GM21515 (cell line): ENCODE data around the gene PKLR.
A peak's percentile ranks its signal among the peaks of the same experiment; 100 is the strongest.
"Not testable (repeated sequence)": the region's sequence is repeated elsewhere in the genome, so short reads cannot be mapped to it uniquely, and the experiment has no call there.

ENCODE experiments used
- ATAC-seq: cut with Tn5 transposase; IDR thresholded peaks from one replicate; pipeline ENCODE4 v1.9.1; 2021; ENCODE audit not compliant: unreplicated experiment

Gene PKLR

DNA sequence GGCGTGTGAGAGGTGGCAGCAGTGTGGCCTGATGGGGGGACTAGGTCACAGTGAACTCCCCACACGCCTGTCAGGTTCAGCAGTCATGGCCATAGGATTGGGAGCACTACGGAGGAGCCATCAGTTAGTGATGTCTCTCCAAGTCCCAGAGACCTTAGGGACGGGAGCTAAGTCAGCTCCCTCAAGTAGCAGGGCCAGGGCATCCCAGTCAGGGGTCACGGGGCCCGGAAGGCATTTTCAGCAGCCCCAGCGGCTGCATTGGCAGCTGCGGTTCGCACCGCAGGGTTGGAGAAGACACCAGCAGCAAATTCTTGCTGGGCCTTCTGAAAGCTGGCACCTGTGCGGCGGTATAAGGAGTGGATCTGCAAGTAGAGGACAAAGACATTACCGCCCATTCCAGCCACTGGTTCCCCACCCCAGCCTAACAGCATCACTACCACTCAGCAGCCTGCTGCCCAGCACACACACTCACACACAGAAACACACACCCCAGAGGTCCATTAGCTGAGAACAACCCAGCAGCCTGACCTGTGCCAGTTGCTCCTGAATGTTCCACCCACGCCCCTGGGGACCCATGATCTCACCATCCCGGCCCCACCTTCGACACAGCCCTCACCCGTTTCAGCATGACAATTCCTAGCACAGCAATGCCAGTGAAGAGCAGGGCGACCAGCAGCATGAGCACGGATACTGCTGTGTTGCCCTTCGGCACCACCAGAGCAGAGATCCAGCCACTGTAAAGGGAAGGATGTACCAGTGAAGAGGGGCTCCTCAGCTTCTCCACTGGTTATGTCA, 45.0 kb downstream of the PKLR start:
- ATAC-seq: no peak

- ATAC-seq: peak; percentile 41
Observed at GRCh38 chr1:155255243-155256007, 45.8 kb downstream of the PKLR start, which contains the start of gene ENTREP3. TSS of gene ENTREP3 (minus strand) at chr1:155255483. CDS start at chr1:155254877, 606 bp downstream.

- no peak for ATAC-seq
Observed at GRCh38 chr1:155254714-155255242, 46.5 kb downstream of the PKLR start.

GRCh38 chr1:155254228-155254713, 47.0 kb downstream of the PKLR start:
- no peak for ATAC-seq

DNA sequence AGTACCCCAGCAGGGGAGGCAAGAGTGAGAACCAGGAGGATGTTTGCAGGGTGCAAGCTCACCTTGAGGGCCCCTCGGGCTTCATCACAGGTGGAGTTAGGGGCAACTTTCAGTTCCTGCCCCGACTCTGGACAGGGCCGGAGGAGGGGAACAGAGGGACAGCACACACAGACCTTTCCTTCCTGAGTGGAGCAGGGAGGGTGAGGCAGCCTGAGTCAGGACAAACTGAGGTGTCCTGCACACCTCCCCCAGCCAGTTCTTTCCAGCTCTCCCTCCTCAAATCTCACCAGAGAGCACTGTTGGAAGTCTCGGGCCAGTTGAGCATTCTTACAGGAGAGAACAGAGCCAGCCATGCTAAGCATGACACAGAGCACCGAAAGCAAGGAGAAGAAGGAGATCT, 47.4 kb downstream of the PKLR start:
- no peak for ATAC-seq

DNA sequence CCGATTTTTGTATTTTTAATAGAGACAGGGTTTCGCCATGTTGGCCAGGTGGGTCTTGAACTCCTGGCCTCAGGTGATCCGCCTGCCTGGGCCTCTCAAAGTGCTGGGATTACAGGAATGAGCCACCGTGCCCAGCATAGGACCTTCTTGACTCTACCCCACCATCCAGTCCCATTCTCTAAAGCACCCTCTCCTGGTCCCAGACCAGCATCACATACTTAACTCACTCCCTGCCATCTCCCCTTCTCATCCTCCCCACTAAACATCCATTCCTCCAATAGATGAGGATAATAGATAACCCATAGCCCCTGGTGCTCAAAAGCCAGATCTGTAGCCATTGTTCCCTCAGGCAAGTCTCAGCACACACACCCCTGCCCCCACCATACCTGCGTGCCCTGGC, 48.0 kb downstream of the PKLR start:
- no peak for ATAC-seq

DNA sequence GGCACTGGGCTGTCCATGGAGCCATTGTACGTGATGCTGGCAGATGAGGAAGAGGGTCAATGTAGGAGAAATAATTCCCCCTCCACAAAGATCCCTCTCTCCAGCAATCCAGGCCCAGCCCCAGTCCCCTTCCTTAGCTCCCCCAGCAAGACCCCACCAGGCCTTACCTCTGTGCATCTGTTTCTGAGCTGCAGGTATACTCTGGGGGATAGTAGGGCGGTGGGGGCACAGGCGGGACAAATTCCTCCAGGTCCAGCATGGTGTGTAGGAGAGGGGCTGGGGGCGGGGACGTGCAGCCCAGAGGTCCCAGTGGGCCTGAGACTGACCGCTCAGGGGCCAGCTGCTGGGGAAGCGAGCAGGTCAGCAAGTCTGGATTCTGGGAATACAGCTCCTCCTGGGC, 49.7 kb downstream of the PKLR start:
- ATAC-seq: no peak

- ATAC-seq: peak; percentile 63
Observed at GRCh38 chr1:155250633-155251449, 50.4 kb downstream of the PKLR start.

DNA sequence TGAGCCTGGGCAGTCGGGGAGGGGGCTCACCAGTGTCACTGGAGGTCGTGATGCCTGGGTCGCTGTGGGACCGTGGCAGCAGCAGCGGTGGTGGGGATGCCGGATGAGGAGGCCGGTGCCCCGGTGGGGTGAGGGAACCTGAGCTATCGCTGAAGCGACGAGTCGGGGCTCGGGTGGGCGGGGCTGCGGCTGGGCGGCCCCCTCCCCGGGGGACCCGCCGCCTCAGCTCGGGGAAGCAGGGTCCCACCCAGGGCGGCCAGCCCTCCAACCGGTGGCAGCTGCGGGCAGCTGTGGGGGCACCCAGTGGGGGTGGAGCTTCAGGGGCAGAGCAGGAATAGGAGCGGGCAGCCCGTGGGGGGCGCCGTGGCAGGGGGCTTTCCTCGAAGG, 51.0 kb downstream of the PKLR start:
- ATAC-seq: peak; percentile 8

GRCh38 chr1:155247667-155248553, 53.3 kb downstream of the PKLR start:
- no peak for ATAC-seq

DNA sequence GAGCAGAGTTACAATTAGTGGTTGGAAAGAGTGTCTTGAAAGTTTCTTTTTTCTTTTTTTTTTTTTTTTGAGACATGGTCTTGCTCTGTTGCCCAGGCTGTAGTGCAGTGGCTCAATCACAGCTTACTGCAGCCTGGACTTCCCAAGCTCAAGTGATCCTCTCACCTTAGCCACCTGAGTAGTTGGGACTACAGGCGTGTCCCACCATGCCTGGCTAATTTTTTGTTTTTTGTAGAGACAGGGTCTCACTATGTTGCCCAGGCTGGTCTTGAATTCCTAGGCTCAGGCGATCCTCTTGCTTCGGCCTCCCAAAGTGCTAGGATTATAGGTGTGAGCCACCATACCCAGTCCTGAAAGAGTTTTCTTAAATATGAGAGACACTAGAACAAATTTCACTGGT, 54.4 kb downstream of the PKLR start:
- ATAC-seq: not testable (repeated sequence)

- peak; percentile 8 for ATAC-seq
Observed at GRCh38 chr1:155245163-155245524, 56.1 kb downstream of the PKLR start.

DNA sequence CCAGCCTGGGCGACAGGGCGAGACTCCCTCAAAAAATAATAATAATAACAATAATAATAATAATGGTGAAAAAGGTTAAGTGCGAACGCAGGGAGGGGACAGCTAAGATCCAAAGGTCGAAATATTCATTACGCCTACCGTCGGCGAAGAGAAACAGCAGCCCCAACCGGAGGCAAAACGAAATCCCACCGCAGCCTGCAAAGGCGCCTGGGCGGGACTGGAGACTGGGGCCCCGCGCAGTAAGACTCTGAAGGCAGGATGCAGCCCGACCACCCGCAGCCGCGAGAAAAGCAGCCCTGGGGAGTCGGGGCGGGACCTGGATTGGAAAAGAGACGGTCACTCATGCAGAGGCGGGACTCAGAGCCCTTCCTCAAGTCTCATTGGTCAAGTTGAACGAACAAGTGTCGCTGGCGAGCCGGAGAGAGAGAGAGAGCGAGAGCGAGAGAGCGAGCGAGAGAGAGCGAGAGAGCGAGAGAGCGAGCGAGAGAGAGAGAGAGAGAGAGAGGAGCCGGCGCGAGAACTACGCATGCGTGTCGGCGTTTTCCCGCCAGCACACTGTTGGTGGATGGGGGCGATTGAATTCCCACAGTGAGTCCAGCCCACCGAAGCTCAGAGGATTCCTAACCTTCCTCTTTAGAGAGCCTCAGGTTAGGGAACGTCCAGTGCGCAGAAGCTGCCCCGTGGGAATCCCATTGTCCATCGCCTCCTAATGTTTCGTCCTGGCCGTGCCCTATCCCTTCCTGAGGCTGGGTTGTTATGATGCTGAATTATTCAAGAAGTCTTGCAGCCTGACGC, 56.7 kb downstream of the PKLR start:
- peak; percentile 76 for ATAC-seq

DNA sequence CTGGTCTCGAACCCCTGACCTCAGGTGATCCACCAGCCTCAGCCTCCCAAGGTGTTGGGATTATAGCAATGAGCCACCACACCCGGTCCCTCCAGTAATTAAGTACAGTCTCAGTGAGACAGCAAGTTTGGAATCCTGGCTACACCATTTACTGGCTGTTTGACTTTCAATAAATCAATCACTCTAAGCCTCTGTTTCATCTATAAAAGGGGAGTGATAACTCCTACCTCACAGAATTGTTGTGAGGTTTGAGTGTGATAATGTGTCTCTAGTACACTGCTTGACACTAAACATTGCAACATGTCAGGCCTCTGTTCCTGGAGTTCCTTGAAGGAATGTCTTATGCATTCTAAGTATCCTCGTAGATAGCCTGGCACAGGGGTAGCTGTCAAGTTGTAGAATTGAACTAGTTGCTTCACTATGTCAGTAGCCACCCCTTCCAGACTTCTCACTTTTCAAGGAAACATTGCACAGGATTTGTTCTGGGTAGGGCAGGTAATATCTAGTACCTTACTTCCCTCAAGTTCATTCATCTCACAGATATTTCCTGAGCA, 58.4 kb downstream of the PKLR start:
- no peak for ATAC-seq

DNA sequence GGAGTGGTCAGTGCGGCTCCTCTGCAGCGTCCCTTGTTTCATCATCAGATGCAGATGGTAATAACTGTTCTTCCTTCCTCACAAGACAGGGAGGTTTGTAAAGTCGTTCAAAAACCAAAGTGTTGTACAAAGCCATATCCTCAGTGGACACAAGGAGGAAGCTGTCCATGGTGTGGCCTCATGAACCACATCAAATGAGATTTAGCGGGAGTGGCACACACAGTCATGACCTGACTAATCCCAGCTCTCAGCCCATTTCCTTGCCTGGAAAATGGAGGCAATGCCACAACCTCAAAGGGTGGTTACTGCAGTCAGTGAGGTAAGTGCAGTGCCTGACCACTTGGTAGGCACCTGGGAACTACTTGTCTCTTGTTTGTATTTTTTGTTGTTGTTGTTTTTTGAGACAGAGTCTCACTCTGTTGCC, 59.4 kb downstream of the PKLR start:
- no peak for ATAC-seq

GRCh38 chr1:155241069-155241679, 60.1 kb downstream of the PKLR start:
- no peak for ATAC-seq
